ENCODE results near the gene CPO.

The CPO gene

DNA sequence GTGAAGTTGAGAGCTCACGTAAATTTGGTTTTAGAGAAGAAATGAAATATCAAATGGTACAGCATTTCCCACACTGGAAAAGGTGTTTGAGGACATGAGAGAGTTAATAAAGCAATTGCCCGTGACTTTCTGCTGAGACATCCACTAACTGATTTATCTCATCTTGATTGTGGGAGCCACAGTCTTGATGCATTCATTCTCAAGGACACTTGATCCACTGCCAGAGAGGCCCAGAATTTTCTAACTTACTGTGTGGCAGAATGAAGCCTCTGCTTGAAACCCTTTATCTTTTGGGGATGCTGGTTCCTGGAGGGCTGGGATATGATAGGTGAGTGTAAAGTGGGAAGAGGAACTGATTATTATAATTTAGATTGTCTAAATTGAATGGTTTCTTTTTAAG, at the start of gene CPO:
TSS of gene CPO (plus strand) at position 179 of the 400 bp plus-strand sequence. CDS start at position 261, 82 bp downstream.
- TF ChIP-seq, protein P1, sequence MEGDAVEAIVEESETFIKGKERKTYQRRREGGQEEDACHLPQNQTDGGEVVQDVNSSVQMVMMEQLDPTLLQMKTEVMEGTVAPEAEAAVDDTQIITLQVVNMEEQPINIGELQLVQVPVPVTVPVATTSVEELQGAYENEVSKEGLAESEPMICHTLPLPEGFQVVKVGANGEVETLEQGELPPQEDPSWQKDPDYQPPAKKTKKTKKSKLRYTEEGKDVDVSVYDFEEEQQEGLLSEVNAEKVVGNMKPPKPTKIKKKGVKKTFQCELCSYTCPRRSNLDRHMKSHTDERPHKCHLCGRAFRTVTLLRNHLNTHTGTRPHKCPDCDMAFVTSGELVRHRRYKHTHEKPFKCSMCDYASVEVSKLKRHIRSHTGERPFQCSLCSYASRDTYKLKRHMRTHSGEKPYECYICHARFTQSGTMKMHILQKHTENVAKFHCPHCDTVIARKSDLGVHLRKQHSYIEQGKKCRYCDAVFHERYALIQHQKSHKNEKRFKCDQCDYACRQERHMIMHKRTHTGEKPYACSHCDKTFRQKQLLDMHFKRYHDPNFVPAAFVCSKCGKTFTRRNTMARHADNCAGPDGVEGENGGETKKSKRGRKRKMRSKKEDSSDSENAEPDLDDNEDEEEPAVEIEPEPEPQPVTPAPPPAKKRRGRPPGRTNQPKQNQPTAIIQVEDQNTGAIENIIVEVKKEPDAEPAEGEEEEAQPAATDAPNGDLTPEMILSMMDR (IDR thresholded peaks at IDR 0.05) = no peak
- TF ChIP-seq ZFX (IDR thresholded peaks at IDR 0.05; ENCODE audit: borderline replicate concordance) = no peak
- H3K27ac ChIP-seq = no peak within 1 kb of the TSS

- TF ChIP-seq ZFX (IDR thresholded peaks at IDR 0.05; ENCODE audit: borderline replicate concordance) = no peak
- TF ChIP-seq, protein P1 (IDR thresholded peaks at IDR 0.05) = no peak
- H3K27ac ChIP-seq = no peak overlapping the region
These were observed 49.1 kb upstream of the CPO start for GRCh38 chr2:206890179-206890578.

GRCh38 chr2:206890926-206891325, 48.4 kb upstream of the CPO start:
- no peak for TF ChIP-seq ZFX (IDR thresholded peaks at IDR 0.05; ENCODE audit: borderline replicate concordance)
- no peak overlapping the region for H3K27ac ChIP-seq

DNA sequence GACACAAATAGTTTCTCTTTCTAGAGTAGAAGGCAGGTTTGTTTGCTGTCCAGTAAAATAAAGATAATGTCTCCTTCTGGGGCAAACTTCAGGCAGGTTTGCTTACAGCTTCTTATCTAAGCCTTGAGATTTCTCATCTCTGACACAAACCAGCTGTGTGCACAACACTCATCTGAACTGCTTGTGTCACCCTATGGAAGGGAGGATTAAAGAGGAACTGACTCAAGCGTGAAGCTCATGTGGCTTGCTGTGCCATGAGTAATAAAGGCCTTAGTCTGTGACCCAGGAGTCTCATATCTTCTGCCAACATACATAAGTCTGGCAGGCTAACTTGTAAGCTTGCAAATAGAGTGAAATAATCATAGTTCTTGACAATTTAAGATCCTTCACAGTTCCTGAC, 24.2 kb upstream of the CPO start:
- TF ChIP-seq, protein P1 (IDR thresholded peaks at IDR 0.05) = no peak
- no peak for TF ChIP-seq ZFX (IDR thresholded peaks at IDR 0.05; ENCODE audit: borderline replicate concordance)
- no peak overlapping the region for H3K27ac ChIP-seq

- TF ChIP-seq, protein P1 (IDR thresholded peaks at IDR 0.05) = no peak
- TF ChIP-seq ZFX (IDR thresholded peaks at IDR 0.05; ENCODE audit: borderline replicate concordance) = no peak
- H3K27ac ChIP-seq = no peak overlapping the region
These were observed 21.1 kb upstream of the CPO start for GRCh38 chr2:206918263-206918662.

DNA sequence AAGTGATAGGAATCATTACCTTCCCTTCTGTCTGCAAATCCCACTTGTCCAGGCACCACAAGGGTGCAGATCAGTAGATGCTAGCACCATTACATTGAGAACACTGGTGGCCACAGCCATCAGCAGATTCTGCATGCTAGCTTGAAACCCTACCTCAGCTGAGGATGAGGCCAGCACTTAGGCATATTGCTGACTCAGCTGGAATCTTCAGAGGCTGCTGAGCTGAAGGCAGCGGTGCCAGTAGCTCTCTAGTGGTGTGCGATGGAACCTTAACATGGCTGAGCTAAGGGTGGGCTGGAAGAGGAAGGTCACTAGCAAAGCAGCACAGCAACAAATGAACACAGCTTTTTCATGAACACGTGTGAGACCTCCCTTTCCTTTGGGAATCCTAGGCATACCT, 19.0 kb upstream of the CPO start:
- TF ChIP-seq, protein P1 (IDR thresholded peaks at IDR 0.05) = no peak
- no peak for TF ChIP-seq ZFX (IDR thresholded peaks at IDR 0.05; ENCODE audit: borderline replicate concordance)

DNA sequence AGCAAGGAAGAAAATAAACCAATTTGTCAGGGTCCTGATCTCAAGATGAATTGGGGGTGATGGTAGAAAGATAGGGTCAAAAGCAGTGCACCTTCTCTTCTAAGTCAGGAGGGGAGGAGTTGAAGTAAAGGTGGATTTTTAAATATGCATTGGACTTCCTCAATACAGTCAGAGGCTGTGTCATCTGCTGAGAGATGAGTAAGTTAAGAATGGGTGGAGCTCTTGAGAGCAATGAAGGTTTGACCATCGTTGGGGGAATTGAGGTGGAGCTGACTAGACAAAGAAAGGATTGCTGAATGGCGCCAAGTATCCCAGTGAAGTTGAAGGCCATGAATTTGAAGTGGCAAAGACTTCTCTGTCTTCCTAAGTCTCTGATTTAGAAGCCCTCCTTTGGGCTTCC, 18.4 kb upstream of the CPO start:
- TF ChIP-seq ZFX (IDR thresholded peaks at IDR 0.05; ENCODE audit: borderline replicate concordance) = no peak
- TF ChIP-seq, protein P1 (IDR thresholded peaks at IDR 0.05) = no peak

More for the DNA sequence above, 19.0 kb upstream of the CPO start:
- H3K27ac ChIP-seq = no peak overlapping the region

DNA sequence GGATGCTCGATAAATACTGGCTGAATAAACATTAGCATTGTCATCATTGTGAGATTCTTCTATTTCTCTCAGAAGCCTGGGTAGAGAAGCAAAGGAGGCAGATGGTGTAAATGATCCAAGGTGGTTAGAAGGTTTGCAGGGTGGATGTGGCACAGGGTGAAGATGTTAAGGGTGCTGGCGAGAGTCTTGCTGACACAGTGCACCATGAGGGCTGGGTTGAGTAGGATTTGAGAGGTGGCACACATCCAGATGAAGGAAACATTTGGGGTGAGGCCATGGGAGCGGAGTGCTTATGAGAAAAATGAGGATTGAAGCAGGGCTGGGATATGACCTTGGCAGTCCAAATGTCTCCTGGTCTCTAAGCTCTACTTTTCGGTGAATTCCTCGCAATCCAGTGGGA, 17.8 kb upstream of the CPO start:
- TF ChIP-seq ZFX (IDR thresholded peaks at IDR 0.05; ENCODE audit: borderline replicate concordance) = no peak
- TF ChIP-seq, protein P1 (IDR thresholded peaks at IDR 0.05) = no peak
- no peak overlapping the region for H3K27ac ChIP-seq

More for the DNA sequence above, 18.4 kb upstream of the CPO start:
- no peak overlapping the region for H3K27ac ChIP-seq

All from 22Rv1 (cell line).